22Rv1 (cell line): Measurements from ENCODE around the gene PHLDB2.

Source experiments
- CTCF ChIP-seq: fragments of 450-650 bp; IDR thresholded peaks from 2 replicates; pipeline ENCODE4 v1.5.1; 2017; ENCODE audit warnings: mild to moderate bottlenecking
- ZFX ChIP-seq: fragments of 450-650 bp; IDR thresholded peaks from 2 replicates; pipeline ENCODE4 v1.6.1; 2017; ENCODE audit warnings: antibody characterized with exemption, borderline replicate concordance

GRCh38 chr3:111871809-111872623 is 13.0 kb downstream of the PHLDB2 start:
- TF ChIP-seq CTCF (no peak), ZFX (no peak)
